Measurements from ENCODE around the gene ERC1. TPM values are rescaled to one million over a fixed set of nuclear protein-coding genes. Genes with fewer than 3 reads are reported as not detected.
A peak's percentile ranks its signal among the peaks of the same experiment; 100 is the strongest.

The ERC1 gene
- total RNA-seq, 1 experiment from 2014 or later = 12.3 TPM

DNA sequence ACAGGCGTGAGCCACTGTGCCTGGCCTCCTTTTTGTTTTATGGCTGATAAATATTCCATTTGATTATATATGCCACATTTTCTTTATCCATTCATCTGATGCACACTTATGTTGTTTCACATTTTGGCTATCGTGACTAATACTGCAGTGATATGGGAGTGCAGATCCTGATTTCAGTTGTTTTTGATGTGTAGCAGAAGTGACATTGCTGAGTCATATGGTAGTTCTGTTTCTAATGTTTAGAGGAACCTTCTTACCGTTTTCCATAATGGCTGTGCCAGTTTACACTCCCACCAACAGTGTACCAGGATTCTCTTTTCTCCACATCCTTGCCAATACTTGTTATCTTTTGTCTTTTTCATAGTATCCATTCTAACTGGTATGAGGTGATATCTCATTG is 235.9 kb downstream of the ERC1 start:
- TF ChIP-seq EZH2phosphoT487 (IDR thresholded peaks at IDR 0.05; ENCODE audit: borderline replicate concordance, low read length) (no peak), EZH2 (IDR thresholded peaks at IDR 0.05; ENCODE audit: low read length, unreplicated experiment) (no peak)
- TF ChIP-seq, protein P1, sequence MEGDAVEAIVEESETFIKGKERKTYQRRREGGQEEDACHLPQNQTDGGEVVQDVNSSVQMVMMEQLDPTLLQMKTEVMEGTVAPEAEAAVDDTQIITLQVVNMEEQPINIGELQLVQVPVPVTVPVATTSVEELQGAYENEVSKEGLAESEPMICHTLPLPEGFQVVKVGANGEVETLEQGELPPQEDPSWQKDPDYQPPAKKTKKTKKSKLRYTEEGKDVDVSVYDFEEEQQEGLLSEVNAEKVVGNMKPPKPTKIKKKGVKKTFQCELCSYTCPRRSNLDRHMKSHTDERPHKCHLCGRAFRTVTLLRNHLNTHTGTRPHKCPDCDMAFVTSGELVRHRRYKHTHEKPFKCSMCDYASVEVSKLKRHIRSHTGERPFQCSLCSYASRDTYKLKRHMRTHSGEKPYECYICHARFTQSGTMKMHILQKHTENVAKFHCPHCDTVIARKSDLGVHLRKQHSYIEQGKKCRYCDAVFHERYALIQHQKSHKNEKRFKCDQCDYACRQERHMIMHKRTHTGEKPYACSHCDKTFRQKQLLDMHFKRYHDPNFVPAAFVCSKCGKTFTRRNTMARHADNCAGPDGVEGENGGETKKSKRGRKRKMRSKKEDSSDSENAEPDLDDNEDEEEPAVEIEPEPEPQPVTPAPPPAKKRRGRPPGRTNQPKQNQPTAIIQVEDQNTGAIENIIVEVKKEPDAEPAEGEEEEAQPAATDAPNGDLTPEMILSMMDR (conservative IDR thresholded peaks at IDR 0.05; ENCODE audit: low read depth, low read length) = no peak
- H3K4me1 ChIP-seq (ENCODE audit: insufficient read depth, low read length) = peaks cover 8% of the 10 kb centered on the region; the same call in 1 of the 2 replicates
- POLR2A ChIA-PET (ENCODE audit: unreplicated experiment) = no interaction called here

DNA sequence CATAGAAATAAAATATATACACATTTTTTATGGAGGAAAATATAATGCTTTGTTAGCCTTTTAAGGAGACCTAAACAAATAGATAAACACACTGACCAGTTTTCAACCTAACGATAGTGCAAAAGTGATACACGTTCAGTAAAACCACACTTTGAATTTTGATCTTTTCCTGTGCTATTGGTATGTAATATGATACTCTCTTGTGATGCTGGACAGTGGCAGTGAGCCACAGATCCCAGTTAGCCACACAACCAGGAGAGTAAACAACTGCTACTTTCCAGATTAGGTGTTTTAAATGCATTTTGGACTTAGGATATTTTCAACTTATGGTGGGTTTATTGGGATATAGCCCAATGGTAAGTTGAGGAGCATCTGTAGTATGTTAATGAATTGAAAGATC is 243.1 kb downstream of the ERC1 start:
- H3K9me3 ChIP-seq (ENCODE audit: low read length) = no peaks in the 10 kb centered on the region
- H4K20me1 ChIP-seq (ENCODE audit: low read length) = no peaks in the 10 kb centered on the region
- H3K79me2 ChIP-seq (ENCODE audit: low read length) = no peaks in the 10 kb centered on the region
- no peaks in the 10 kb centered on the region for H3K27me3 ChIP-seq (ENCODE audit: low read length)
- H3K9me2 ChIP-seq (replicated peaks; ENCODE audit: low read length) = no peaks in the 10 kb centered on the region
- no peak overlapping the region for H3K4me3 ChIP-seq (ENCODE audit: low read length)
- BruUV-seq (replicated peaks) = no TSS peak
- ChIA-PET CTCF (no interaction called here), POLR2A (ENCODE audit: unreplicated experiment) (no interaction called here)
- H3K27ac ChIP-seq (ENCODE audit: low read length) = no peak overlapping the region
- no peaks in the 10 kb centered on the region for H3F3A ChIP-seq (ENCODE audit: low read length, unreplicated experiment)
- H3K9ac ChIP-seq (ENCODE audit: low read length) = no peak overlapping the region
- intact Hi-C loops (cut with micrococcal nuclease) = no loop called here
- H3K4me2 ChIP-seq (ENCODE audit: low read length) = no peak overlapping the region
- TF ChIP-seq EZH2phosphoT487 (IDR thresholded peaks at IDR 0.05; ENCODE audit: borderline replicate concordance, low read length) (no peak), EZH2 (IDR thresholded peaks at IDR 0.05; ENCODE audit: low read length, unreplicated experiment) (no peak)
- TF ChIP-seq, protein P1 (conservative IDR thresholded peaks at IDR 0.05; ENCODE audit: low read depth, low read length) = no peak
- H2AFZ ChIP-seq (ENCODE audit: low read length) = no peak overlapping the region
- DNase-seq (peak; percentile 50), ATAC-seq (no peak)
- no peaks in the 10 kb centered on the region for H3K36me3 ChIP-seq (ENCODE audit: low read depth, low read length)
- peaks cover 12% of the 10 kb centered on the region; the same call in 1 of the 2 replicates for H3K4me1 ChIP-seq (ENCODE audit: insufficient read depth, low read length)

More for the DNA sequence above, 235.9 kb downstream of the ERC1 start:
- Histone ChIP-seq H3K36me3 (ENCODE audit: low read depth, low read length) (no peaks in the 10 kb centered on the region), H3K27ac (ENCODE audit: low read length) (no peak overlapping the region), H3K27me3 (ENCODE audit: low read length) (no peaks in the 10 kb centered on the region), H2AFZ (ENCODE audit: low read length) (no peak overlapping the region), H3F3A (ENCODE audit: low read length, unreplicated experiment) (no peaks in the 10 kb centered on the region), H3K9ac (ENCODE audit: low read length) (no peak overlapping the region), H4K20me1 (ENCODE audit: low read length) (no peaks in the 10 kb centered on the region), H3K4me3 (ENCODE audit: low read length) (no peak overlapping the region), H3K9me2 (replicated peaks; ENCODE audit: low read length) (no peaks in the 10 kb centered on the region), H3K4me2 (ENCODE audit: low read length) (no peak overlapping the region), H3K79me2 (ENCODE audit: low read length) (no peaks in the 10 kb centered on the region), H3K9me3 (ENCODE audit: low read length) (no peaks in the 10 kb centered on the region)
- no TSS peak for BruUV-seq (replicated peaks)
- no peak for DNase-seq
- ATAC-seq = no peak
- CTCF ChIA-PET = no interaction called here
- intact Hi-C loops (cut with micrococcal nuclease) = no loop called here

DNA sequence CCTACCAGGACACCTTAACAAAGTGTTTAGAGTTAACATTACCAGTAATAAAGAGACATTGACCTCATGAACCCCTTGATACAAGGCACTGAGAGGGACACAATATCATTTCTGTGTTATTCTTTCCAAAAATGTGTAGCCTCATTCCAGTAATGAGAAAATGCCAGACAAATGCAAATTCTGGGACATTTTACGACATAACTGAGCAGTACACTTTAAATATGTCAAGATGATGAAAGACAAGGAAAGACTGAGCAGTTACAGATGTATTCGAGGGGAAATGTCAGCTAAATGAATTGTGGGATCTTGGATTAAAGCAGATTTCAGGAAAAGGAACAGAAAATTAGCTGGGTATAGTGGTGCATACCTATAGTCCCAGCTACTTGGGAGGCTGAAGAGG is 255.6 kb downstream of the ERC1 start:
- no peak overlapping the region for H3K9ac ChIP-seq (ENCODE audit: low read length)
- no peaks in the 10 kb centered on the region for H3K9me2 ChIP-seq (replicated peaks; ENCODE audit: low read length)
- CTCF ChIA-PET = no interaction called here
- H3K4me3 ChIP-seq (ENCODE audit: low read length) = no peak overlapping the region
- no peaks in the 10 kb centered on the region for H3K27me3 ChIP-seq (ENCODE audit: low read length)
- no peak for ATAC-seq
- H3K36me3 ChIP-seq (ENCODE audit: low read depth, low read length) = no peaks in the 10 kb centered on the region
- no peak overlapping the region for H3K27ac ChIP-seq (ENCODE audit: low read length)
- H3K9me3 ChIP-seq (ENCODE audit: low read length) = no peaks in the 10 kb centered on the region
- H3K4me2 ChIP-seq (ENCODE audit: low read length) = no peak overlapping the region
- intact Hi-C loops (cut with micrococcal nuclease) = no loop called here
- POLR2A ChIA-PET (ENCODE audit: unreplicated experiment) = no interaction called here
- TF ChIP-seq EZH2 (IDR thresholded peaks at IDR 0.05; ENCODE audit: low read length, unreplicated experiment) (no peak), EZH2phosphoT487 (IDR thresholded peaks at IDR 0.05; ENCODE audit: borderline replicate concordance, low read length) (no peak)
- TF ChIP-seq, protein P1 (conservative IDR thresholded peaks at IDR 0.05; ENCODE audit: low read depth, low read length) = no peak
- DNase-seq = no peak
- H4K20me1 ChIP-seq (ENCODE audit: low read length) = no peaks in the 10 kb centered on the region
- H3K79me2 ChIP-seq (ENCODE audit: low read length) = no peaks in the 10 kb centered on the region
- no peak overlapping the region for H2AFZ ChIP-seq (ENCODE audit: low read length)
- H3F3A ChIP-seq (ENCODE audit: low read length, unreplicated experiment) = no peaks in the 10 kb centered on the region
- BruUV-seq (replicated peaks) = no TSS peak
- no peaks in the 10 kb centered on the region for H3K4me1 ChIP-seq (ENCODE audit: insufficient read depth, low read length)
